Caco-2 (cell line): ENCODE measurements around the gene NLE1. TPM values are rescaled to one million over a fixed set of nuclear protein-coding genes. Genes with fewer than 3 reads are reported as not detected.
"Not testable (repeated sequence)": the region's sequence is repeated elsewhere in the genome, so short reads cannot be mapped to it uniquely, and the experiment has no call there.

ENCODE experiments used
- BruUV-seq: library from RNA; stranded (reverse); fragments of 400-500 nt; replicated peaks from 2 replicates; lab custom pipeline; 2021; lab: Mats Ljungman, UMichigan
- CTCF ChIA-PET: fragments of 300-600 bp; sonication (Branson Sonifier 250); formaldehyde crosslinking; loops from one replicate; lab custom pipeline; 2022; ENCODE audit warnings: antibody characterized with exemption; lab: Charles Lee
- POLR2A ChIA-PET: fragments of 300-600 bp; sonication (Branson Sonifier 250); formaldehyde crosslinking; loops from one replicate; lab custom pipeline; 2022; ENCODE audit warnings: antibody characterized with exemption; lab: Charles Lee
- DNase-seq, 2 experiments: peaks; one replicate each; pipeline versions ENCODE4 v3.0.0 to v3.0.0-alpha.2; 2020 to 2022
- H3K27me3 ChIP-seq: replicated peaks from 2 replicates; pipeline ENCODE4 v1.6.0; 2011; ENCODE audit warnings: low read length; ENCODE audit not compliant: control insufficient read depth, insufficient read depth
- H3K36me3 ChIP-seq: 2 replicates; pipeline ENCODE4 v1.5.1; 2011; ENCODE audit warnings: low read length; ENCODE audit not compliant: control insufficient read depth, insufficient read depth
- H3K4me1 ChIP-seq: fragments of 250-450 bp; sonication (Bioruptor Pico); 2 replicates; pipeline ENCODE4 v1.5.1; 2020; ENCODE audit warnings: mild to moderate bottlenecking
- H3K4me3 ChIP-seq: 2 replicates; pipeline ENCODE4 v1.5.1; 2011; ENCODE audit warnings: low read depth, mild to moderate bottlenecking, control low read depth, low read length
- H3K9me3 ChIP-seq: fragments of 250-450 bp; sonication (Bioruptor Pico); 2 replicates; pipeline ENCODE4 v1.5.1; 2020; ENCODE audit warnings: mild to moderate bottlenecking, moderate library complexity
- H3K27ac Mint-ChIP-seq: one replicate; pipeline ENCODE4 v1.8.0; 2022; ENCODE audit warnings: mixed read lengths; ENCODE audit not compliant: unreplicated experiment
- H3K27me3 Mint-ChIP-seq: one replicate; pipeline ENCODE4 v1.8.0; 2022; ENCODE audit warnings: mixed read lengths; ENCODE audit not compliant: insufficient read depth, unreplicated experiment
- H3K36me3 Mint-ChIP-seq: one replicate; pipeline ENCODE4 v1.8.0; 2022; ENCODE audit warnings: mild to moderate bottlenecking, mixed read lengths; ENCODE audit not compliant: insufficient read depth, unreplicated experiment
- H3K4me1 Mint-ChIP-seq: one replicate; pipeline ENCODE4 v1.8.0; 2022; ENCODE audit warnings: low read depth, mixed read lengths; ENCODE audit not compliant: unreplicated experiment
- H3K4me3 Mint-ChIP-seq: one replicate; pipeline ENCODE4 v1.8.0; 2022; ENCODE audit warnings: mild to moderate bottlenecking, moderate library complexity, mixed read lengths; ENCODE audit not compliant: unreplicated experiment
- H3K9me3 Mint-ChIP-seq: one replicate; pipeline ENCODE4 v1.8.0; 2022; ENCODE audit warnings: mixed read lengths; ENCODE audit not compliant: unreplicated experiment
- intact Hi-C: fragments of 100-400 bp; cut with micrococcal nuclease; formaldehyde crosslinking; loops from one replicate; pipeline ENCODE4 v1.10.0; 2022; ENCODE audit not compliant: unreplicated experiment
- total RNA-seq: library from RNA; stranded (reverse); gene quantifications from 2 replicates; pipeline ENCODE4 v1.2.3, GENCODE V29; 2022
- TF ChIP-seq, protein P1 (sequence below), 2 experiments: fragments of 200-600 bp in 1 of 2; IDR thresholded peaks; 1 replicate in 1 of 2; 2 replicates in 1 of 2; pipeline versions ENCODE4 v1.5.1 to v1.8.0; 2011 to 2022; ENCODE audit warnings: antibody characterized with exemption in 1 of 2, control low read depth in 1 of 2, inconsistent platforms in 1 of 2, low read depth in 1 of 2, low read length in 1 of 2, mild to moderate bottlenecking in 1 of 2, moderate library complexity in 1 of 2; ENCODE audit not compliant: insufficient read depth in 1 of 2, severe bottlenecking in 1 of 2, unreplicated experiment in 1 of 2

Gene NLE1
- total RNA-seq, 1 experiment from 2014 or later = 24.8 TPM

DNA sequence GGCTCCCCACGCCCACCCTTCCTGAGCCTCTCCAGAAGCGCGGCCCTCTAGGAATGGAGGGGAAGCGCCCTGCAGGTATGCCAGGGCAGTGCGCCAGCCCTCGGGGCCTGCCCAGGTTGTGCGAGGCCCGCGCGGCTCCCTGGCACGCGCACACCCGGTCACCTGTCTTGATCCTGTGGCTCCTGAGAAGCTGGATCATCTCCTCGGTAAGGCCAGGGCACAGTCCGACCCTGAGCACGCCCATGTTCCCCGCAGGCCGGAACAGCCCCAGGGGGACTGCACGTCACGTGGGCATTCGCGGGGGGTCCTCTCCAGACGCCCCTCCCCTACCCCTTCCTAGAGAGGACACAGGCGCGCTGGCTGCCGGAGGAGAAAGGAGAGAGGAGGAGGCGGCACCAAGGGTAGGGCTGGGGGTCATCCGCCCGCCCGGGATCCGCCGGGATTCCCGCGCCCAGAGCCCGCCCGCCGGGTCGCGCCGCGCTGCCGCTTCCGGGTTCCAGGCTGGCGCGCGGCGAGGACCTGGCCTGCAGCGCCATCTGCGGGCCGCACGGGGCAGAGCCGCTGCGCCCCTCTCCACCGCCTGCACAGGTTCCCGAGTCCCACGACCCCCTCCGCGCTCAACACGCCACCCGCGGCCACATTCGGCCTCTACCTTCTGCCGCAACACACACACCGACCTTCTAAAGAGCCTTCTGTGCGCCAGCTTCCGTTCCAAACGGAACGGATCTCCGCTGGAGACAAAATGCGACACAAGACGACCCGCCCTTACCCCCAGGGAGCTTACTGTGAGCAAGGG is 22.5 kb downstream of the NLE1 start, which contains the start of gene RAD51D:
TSS of gene RAD51D (minus strand) at position 491 of the 796 bp plus-strand sequence. CDS start at position 244, 247 bp downstream.
- peak within 1 kb of the TSS; percentile 40 for H3K27ac Mint-ChIP-seq
- intact Hi-C loops = loop anchor here (1.0 to 5.0 kb wide), 4 partner anchors 31 to 577 kb away; partner anchors contain the start of gene LIG3
- TSS peak; percentile 30 for BruUV-seq
- H3K4me3 Mint-ChIP-seq = peak within 1 kb of the TSS; percentile 75
- peak; percentile 86 to 91 for DNase-seq
- TF ChIP-seq, protein P1, sequence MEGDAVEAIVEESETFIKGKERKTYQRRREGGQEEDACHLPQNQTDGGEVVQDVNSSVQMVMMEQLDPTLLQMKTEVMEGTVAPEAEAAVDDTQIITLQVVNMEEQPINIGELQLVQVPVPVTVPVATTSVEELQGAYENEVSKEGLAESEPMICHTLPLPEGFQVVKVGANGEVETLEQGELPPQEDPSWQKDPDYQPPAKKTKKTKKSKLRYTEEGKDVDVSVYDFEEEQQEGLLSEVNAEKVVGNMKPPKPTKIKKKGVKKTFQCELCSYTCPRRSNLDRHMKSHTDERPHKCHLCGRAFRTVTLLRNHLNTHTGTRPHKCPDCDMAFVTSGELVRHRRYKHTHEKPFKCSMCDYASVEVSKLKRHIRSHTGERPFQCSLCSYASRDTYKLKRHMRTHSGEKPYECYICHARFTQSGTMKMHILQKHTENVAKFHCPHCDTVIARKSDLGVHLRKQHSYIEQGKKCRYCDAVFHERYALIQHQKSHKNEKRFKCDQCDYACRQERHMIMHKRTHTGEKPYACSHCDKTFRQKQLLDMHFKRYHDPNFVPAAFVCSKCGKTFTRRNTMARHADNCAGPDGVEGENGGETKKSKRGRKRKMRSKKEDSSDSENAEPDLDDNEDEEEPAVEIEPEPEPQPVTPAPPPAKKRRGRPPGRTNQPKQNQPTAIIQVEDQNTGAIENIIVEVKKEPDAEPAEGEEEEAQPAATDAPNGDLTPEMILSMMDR (IDR thresholded peaks at IDR 0.05; ENCODE audit: insufficient read depth in 1 of 2, low read depth in 1 of 2, low read length in 1 of 2, severe bottlenecking in 1 of 2, unreplicated experiment in 1 of 2) = peak; percentile 74 to 97
- H3K4me3 ChIP-seq = peak within 1 kb of the TSS; percentile 70
- peaks cover 14% of the 10 kb centered on the region for H3K36me3 Mint-ChIP-seq
- no peaks in the 10 kb centered on the region for H3K9me3 Mint-ChIP-seq
- ChIA-PET CTCF (interaction anchor here (0.8 to 2.4 kb wide), 10 partner anchors 10 to 577 kb away, joined by 3 to 12 read pairs (median 4); partner anchors contain the start of gene LIG3), POLR2A (no interaction called here)
- 0 out of 2 replicates have a peak, but pooled peaks cover 1% of the 10 kb centered on the region for H3K36me3 ChIP-seq
- no peaks in the 10 kb centered on the region for H3K9me3 ChIP-seq
- no peaks in the 10 kb centered on the region for H3K27me3 Mint-ChIP-seq
- H3K27me3 ChIP-seq = no peaks in the 10 kb centered on the region
- H3K4me1 Mint-ChIP-seq = no peaks in the 10 kb centered on the region
- H3K4me1 ChIP-seq = peaks cover 5% of the 10 kb centered on the region

DNA sequence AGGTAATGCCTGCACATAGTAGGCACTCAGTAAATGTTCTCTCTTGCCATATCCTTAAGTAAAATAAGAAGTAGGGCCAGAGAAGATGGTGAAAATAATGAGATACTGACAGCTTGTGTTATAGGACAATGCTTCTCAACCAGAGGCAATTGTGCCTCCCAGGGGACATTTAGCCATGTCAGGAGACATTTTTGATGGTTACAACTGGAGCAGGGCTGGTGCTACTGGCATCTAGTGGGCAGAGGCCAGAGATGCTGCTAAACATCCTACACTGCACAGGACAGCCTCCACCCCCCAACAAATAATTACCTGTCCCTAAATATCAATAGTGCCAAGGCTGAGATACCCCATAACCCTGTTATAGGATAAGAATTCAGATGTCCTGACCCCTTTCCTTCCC is 24.1 kb downstream of the NLE1 start:
- CTCF ChIA-PET = interaction anchor here (2.3 to 2.4 kb wide), 2 partner anchors 28 to 576 kb away, joined by 9 to 12 read pairs; no protein-coding TSS in a partner anchor
- TF ChIP-seq, protein P1 (IDR thresholded peaks at IDR 0.05; ENCODE audit: insufficient read depth in 1 of 2, low read depth in 1 of 2, low read length in 1 of 2, severe bottlenecking in 1 of 2, unreplicated experiment in 1 of 2) = no peak
- no peaks in the 10 kb centered on the region for H3K9me3 Mint-ChIP-seq

DNA sequence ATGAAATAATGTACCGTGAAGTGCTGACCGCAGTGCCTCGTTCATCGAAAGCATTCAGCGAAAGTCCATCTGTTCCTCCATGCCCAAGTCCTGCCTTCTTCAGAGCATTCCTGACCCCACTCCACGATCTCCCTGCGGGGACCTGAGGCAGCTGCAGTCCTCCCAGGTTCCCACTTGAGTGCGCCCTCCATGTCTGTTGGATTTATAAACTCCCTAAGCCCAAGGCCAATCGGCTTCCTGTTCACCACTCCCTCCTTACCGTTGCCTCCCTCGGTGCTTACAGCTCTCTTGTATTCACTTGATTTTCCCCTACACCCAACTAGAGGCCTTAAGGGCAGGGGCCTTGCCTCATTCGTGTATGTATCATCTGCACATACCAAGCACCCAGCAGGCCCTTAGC is 25.3 kb downstream of the NLE1 start:
- TF ChIP-seq, protein P1 (IDR thresholded peaks at IDR 0.05; ENCODE audit: insufficient read depth in 1 of 2, low read depth in 1 of 2, low read length in 1 of 2, severe bottlenecking in 1 of 2, unreplicated experiment in 1 of 2) = no peak
- H3K9me3 ChIP-seq = no peaks in the 10 kb centered on the region
- H3K9me3 Mint-ChIP-seq = no peaks in the 10 kb centered on the region
- BruUV-seq = no TSS peak
- H3K4me3 Mint-ChIP-seq = no peak overlapping the region
- H3K27ac Mint-ChIP-seq = no peak overlapping the region
- no peak overlapping the region for H3K4me3 ChIP-seq
- no peaks in the 10 kb centered on the region for H3K27me3 ChIP-seq
- POLR2A ChIA-PET = no interaction called here
- H3K36me3 Mint-ChIP-seq = peaks cover 19% of the 10 kb centered on the region
- H3K4me1 Mint-ChIP-seq = no peaks in the 10 kb centered on the region
- intact Hi-C loops = loop anchor here (5.0 kb wide), 1 partner anchor 135 kb away; the partner anchor contains the start of gene LIG3
- CTCF ChIA-PET = interaction anchor here (1.4 kb wide), 1 partner anchor 27 kb away, joined by 3 read pairs; no protein-coding TSS in a partner anchor
- no peak for DNase-seq
- 0 out of 2 replicates have a peak, but pooled peaks cover 1% of the 10 kb centered on the region for H3K36me3 ChIP-seq
- H3K4me1 ChIP-seq = peaks cover 5% of the 10 kb centered on the region
- H3K27me3 Mint-ChIP-seq = no peaks in the 10 kb centered on the region

More for the DNA sequence above, 24.1 kb downstream of the NLE1 start:
- Histone ChIP-seq H3K4me1 (peaks cover 5% of the 10 kb centered on the region), H3K27me3 (no peaks in the 10 kb centered on the region), H3K36me3 (0 out of 2 replicates have a peak, but pooled peaks cover 1% of the 10 kb centered on the region), H3K4me3 (no peak overlapping the region), H3K9me3 (no peaks in the 10 kb centered on the region)
- Mint-ChIP-seq H3K27ac (no peak overlapping the region), H3K36me3 (peaks cover 19% of the 10 kb centered on the region), H3K4me1 (no peaks in the 10 kb centered on the region), H3K27me3 (no peaks in the 10 kb centered on the region), H3K4me3 (peak overlapping the region; percentile 42)
- intact Hi-C loops = loop anchor here (2.0 to 5.0 kb wide), 3 partner anchors 29 to 575 kb away; partner anchors contain the start of gene LIG3
- no TSS peak for BruUV-seq
- DNase-seq = no peak
- POLR2A ChIA-PET = no interaction called here

DNA sequence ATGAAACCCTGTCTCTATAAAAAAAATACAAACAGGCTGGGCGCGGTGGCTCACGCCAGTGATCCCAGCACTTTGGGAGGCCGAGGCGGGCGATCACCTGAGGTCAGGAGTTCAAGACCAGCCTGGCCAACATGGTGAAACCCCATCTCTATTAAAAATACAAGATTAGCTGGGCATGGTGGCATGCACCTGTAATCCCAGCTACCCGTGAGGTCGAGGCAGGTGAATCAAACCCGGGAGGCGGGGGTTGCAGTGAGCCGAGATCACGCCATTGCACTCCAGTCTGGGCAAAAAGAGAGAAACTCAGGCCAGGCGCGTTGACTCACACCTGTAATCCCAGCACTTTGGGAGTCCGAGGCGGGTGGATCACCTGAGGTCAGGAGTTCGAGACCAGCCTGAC is 31.3 kb downstream of the NLE1 start:
- H3K9me3 Mint-ChIP-seq, H3K36me3 ChIP-seq, H3K4me1 ChIP-seq, H3K4me3 ChIP-seq, H3K27ac Mint-ChIP-seq, H3K27me3 ChIP-seq, BruUV-seq, H3K4me1 Mint-ChIP-seq, DNase-seq, H3K9me3 ChIP-seq, H3K27me3 Mint-ChIP-seq, H3K4me3 Mint-ChIP-seq, intact Hi-C loops, POLR2A ChIA-PET, CTCF ChIA-PET: not testable (repeated sequence)
- H3K36me3 Mint-ChIP-seq = peaks cover 26% of the 10 kb centered on the region
